K562 (cell line): Measurements from ENCODE around the gene RGS7. TPM values are rescaled to one million over a fixed set of nuclear protein-coding genes. Genes with fewer than 3 reads are reported as not detected.

Experiments used
- ATAC-seq: fragments of 200-7000 bp; cut with Tn5 transposase; 3 replicates; pipeline ENCODE4 v1.9.1; 2020; ENCODE audit warnings: moderate library complexity
- BruUV-seq: library from RNA; stranded (reverse); fragments of 400-500 nt; replicated peaks from 2 replicates; lab custom pipeline; 2021; lab: Mats Ljungman, UMichigan
- CTCF ChIA-PET: fragments of 300-600 bp; formaldehyde crosslinking; extraction: SDS; loops from one replicate; lab custom pipeline; 2021; ENCODE audit warnings: low intra/inter-chr PET ratio; lab: Yijun Ruan, JAX
- POLR2A ChIA-PET: fragments of 300-600, 350-650 bp; sonication (Branson Sonifier 250); formaldehyde crosslinking; extraction: SDS; loops from one replicate; lab custom pipeline; 2021; ENCODE audit warnings: antibody characterized with exemption, inconsistent platforms; lab: Yijun Ruan, JAX
- DNase-seq, 4 experiments: peaks; one replicate each; pipeline versions ENCODE4 v3.0.0 to v3.0.0-alpha.2; 2011 to 2018; ENCODE audit warnings: low spot score in 3 of 4, mixed read lengths in 3 of 4; ENCODE audit errors: extremely low read depth in 1 of 4
- FAIRE-seq: peaks from 2 replicates; lab custom pipeline; 2011; peaks lifted over from hg19 to GRCh38; lab: Jason Lieb, UNC
- H2AFZ ChIP-seq: 2 replicates; pipeline ENCODE4 v1.6.0; 2011; ENCODE audit warnings: low read depth, low read length, control low read depth, inconsistent platforms
- H3K27ac ChIP-seq: fragments of 200-600 bp; 3 replicates; pipeline ENCODE4 v1.8.0; 2011; ENCODE audit warnings: low read depth, mild to moderate bottlenecking, control low read depth, inconsistent platforms, low read length, moderate library complexity, mixed read lengths; ENCODE audit errors: extremely low read depth
- H3K27me3 ChIP-seq, 2 experiments: fragments of 300-600 bp in 1 of 2; 2 replicates in 1 of 2; 3 replicates in 1 of 2; pipeline versions ENCODE4 v1.6.0 to v1.8.0; 2011; ENCODE audit warnings: inconsistent platforms in 2 of 2, low read length in 2 of 2, mild to moderate bottlenecking in 1 of 2, mixed read lengths in 1 of 2, moderate library complexity in 1 of 2; ENCODE audit not compliant: control insufficient read depth in 2 of 2, insufficient read depth in 2 of 2
- H3K36me3 ChIP-seq: fragments of 300-600 bp; 3 replicates; pipeline ENCODE4 v1.8.0; 2011; ENCODE audit warnings: mild to moderate bottlenecking, low read length, inconsistent platforms; ENCODE audit not compliant: control insufficient read depth, insufficient read depth
- H3K4me1 ChIP-seq, 2 experiments: fragments of 200-600 bp in 1 of 2; replicated peaks in 1 of 2; 2 replicates in 1 of 2; 3 replicates in 1 of 2; pipeline versions ENCODE4 v1.5.1 to v1.8.0; 2011; ENCODE audit warnings: inconsistent platforms in 2 of 2, low read length in 2 of 2, mild to moderate bottlenecking in 1 of 2, mixed read lengths in 1 of 2, moderate library complexity in 1 of 2; ENCODE audit not compliant: control insufficient read depth in 2 of 2, insufficient read depth in 2 of 2
- H3K4me2 ChIP-seq: 2 replicates; pipeline ENCODE4 v1.6.1; 2011; ENCODE audit warnings: low read length, control low read depth, inconsistent platforms, mixed read lengths; ENCODE audit not compliant: insufficient read depth
- H3K4me3 ChIP-seq: fragments of 200-600 bp; sonication (generic), shearing (Covaris generic); 2 replicates; pipeline ENCODE4 v1.5.1; 2016; ENCODE audit warnings: control low read depth, inconsistent platforms
- H3K79me2 ChIP-seq: fragments of 200-600 bp; 3 replicates; pipeline ENCODE4 v1.8.0; 2011; ENCODE audit warnings: low read length, inconsistent platforms; ENCODE audit not compliant: control insufficient read depth, insufficient read depth
- H3K9ac ChIP-seq, 2 experiments: 2 replicates each; pipeline versions ENCODE4 v1.6.0 to v1.6.1; 2011; ENCODE audit warnings: low read depth in 2 of 2, low read length in 2 of 2, control low read depth in 1 of 2, inconsistent platforms in 1 of 2, mild to moderate bottlenecking in 1 of 2, mixed read lengths in 1 of 2; ENCODE audit not compliant: insufficient read depth in 1 of 2
- H3K9me1 ChIP-seq: one replicate; pipeline ENCODE4 v1.6.0; 2011; ENCODE audit warnings: inconsistent platforms, mild to moderate bottlenecking, low read length, moderate library complexity; ENCODE audit not compliant: control insufficient read depth, insufficient read depth
- H3K9me3 ChIP-seq: replicated peaks from 2 replicates; pipeline ENCODE4 v1.5.1; 2011; ENCODE audit warnings: low read depth, low read length, inconsistent platforms; ENCODE audit not compliant: control insufficient read depth, insufficient read depth
- H4K20me1 ChIP-seq: replicated peaks from 2 replicates; pipeline ENCODE4 v1.6.1; 2011; ENCODE audit warnings: low read length, inconsistent platforms, mixed read lengths; ENCODE audit not compliant: control insufficient read depth, insufficient read depth
- CAMTA2 ChIP-seq: fragments of 250-450 bp; sonication (Bioruptor Pico); conservative IDR thresholded peaks from 2 replicates; pipeline ENCODE4 v1.5.1; 2022
- DACH1 ChIP-seq: fragments of 450-650 bp; IDR thresholded peaks from 2 replicates; pipeline ENCODE4 v1.6.1; 2018; ENCODE audit not compliant: partially characterized antibody
- HIVEP1 ChIP-seq: fragments of 250-450 bp; sonication (Bioruptor Pico); IDR thresholded peaks from 2 replicates; pipeline ENCODE4 v1.4.0; 2020; ENCODE audit warnings: mild to moderate bottlenecking
- NFRKB ChIP-seq: fragments of 450-650 bp; IDR thresholded peaks from 2 replicates; pipeline ENCODE4 v1.6.1; 2016; ENCODE audit warnings: low read depth
- OTX1 ChIP-seq: fragments of 450-650 bp; formaldehyde crosslinking; IDR thresholded peaks from 2 replicates; pipeline ENCODE4 v1.4.0; 2022; ENCODE audit warnings: mild to moderate bottlenecking
- SIRT6 ChIP-seq: IDR thresholded peaks from one replicate; pipeline ENCODE4 v1.6.1; 2012; ENCODE audit warnings: low read depth, mild to moderate bottlenecking, control low read depth, inconsistent platforms, low read length, moderate library complexity
- SMARCA4 ChIP-seq: fragments of 450-650 bp; IDR thresholded peaks from 2 replicates; pipeline ENCODE4 v1.6.1; 2016
- STAG1 ChIP-seq: sonication (generic); formaldehyde crosslinking; IDR thresholded peaks from 2 replicates; pipeline ENCODE4 v1.5.0; 2020; ENCODE audit warnings: missing genetic modification reagents, borderline replicate concordance
- XRCC4 ChIP-seq: IDR thresholded peaks from one replicate; pipeline ENCODE4 v1.6.1; 2011; ENCODE audit not compliant: insufficient read depth, insufficient read length; ENCODE audit errors: extremely low read depth
- ZNF124 ChIP-seq: sonication (generic); formaldehyde crosslinking; IDR thresholded peaks from 2 replicates; pipeline ENCODE4 v1.8.1; 2022; ENCODE audit warnings: missing genetic modification reagents
- ZNF354B ChIP-seq: fragments of 250-450 bp; sonication (Bioruptor Pico); IDR thresholded peaks from 2 replicates; pipeline ENCODE4 v1.4.0; 2020
- ZNF431 ChIP-seq: sonication (generic); formaldehyde crosslinking; IDR thresholded peaks from 2 replicates; pipeline ENCODE4 v1.8.0; 2022; ENCODE audit warnings: mild to moderate bottlenecking, missing genetic modification reagents
- ZNF668 ChIP-seq: fragments of 250-450 bp; sonication (Bioruptor Pico); IDR thresholded peaks from 2 replicates; pipeline ENCODE4 v1.8.0; 2022; ENCODE audit warnings: mild to moderate bottlenecking, inconsistent platforms
- ZNF695 ChIP-seq: fragments of 450-650 bp; formaldehyde crosslinking; IDR thresholded peaks from 2 replicates; pipeline ENCODE4 v1.4.0; 2020; ENCODE audit warnings: mild to moderate bottlenecking, moderate library complexity
- ZNF764 ChIP-seq: fragments of 250-450 bp; sonication (Bioruptor Pico); IDR thresholded peaks from 2 replicates; pipeline ENCODE4 v1.4.0; 2020; ENCODE audit warnings: low read depth, mild to moderate bottlenecking, moderate library complexity
- WGBS: fragments of 100-300 bp; shearing (Covaris generic); methylation state at CpG from one replicate; pipeline ENCODE4 v1.1.6; 2016; ENCODE audit warnings: low coverage, mixed read lengths; ENCODE audit not compliant: insufficient coverage; ENCODE audit errors: missing lambda C conversion rate; 5-methylcytosine and 5-hydroxymethylcytosine counted together
- in situ Hi-C: fragments of 300-500 bp; cut with MboI; formaldehyde crosslinking; loops from 4 replicates; pipeline ENCODE4 v1.15.0; 2018; ENCODE audit warnings: inconsistent platforms, mixed read lengths
- intact Hi-C: fragments of 100-400 bp; cut with micrococcal nuclease; formaldehyde crosslinking; loops from 2 replicates; pipeline ENCODE4 v1.14.2; 2022
- polyA plus RNA-seq, 8 experiments: library from polyadenylated mRNA; depleted of rRNA in 4 of 8; stranded (reverse) in 5 of 8; unstranded in 3 of 8; fragments of >200 nt; fragmentation: Nextera tagmentation in 2 of 8; fragmentation: Illumina TruSeq in 1 of 8; extraction: Ambion mirVana in 2 of 8; extraction: Trizol in 1 of 8; gene quantifications; 2 replicates each; pipeline versions ENCODE4 v1.2.1 to v1.2.3, GENCODE V29; 2011 to 2014; ENCODE audit warnings: inconsistent platforms in 1 of 8, missing spikeins in 1 of 8
- total RNA-seq, 7 experiments: library from RNA; depleted of rRNA in 6 of 7; stranded (reverse); fragments of >200 nt in 6 of 7; fragmentation: Illumina TruSeq in 2 of 7; extraction: Trizol in 2 of 7; gene quantifications; 2 replicates each; pipeline versions ENCODE4 v1.2.1 to v1.2.3, GENCODE V29; 2011 to 2021; ENCODE audit warnings: low replicate concordance in 1 of 7
- TF ChIP-seq, protein P1 (sequence below): sonication (generic); formaldehyde crosslinking; IDR thresholded peaks from 2 replicates; pipeline ENCODE4 v1.8.0; 2022; ENCODE audit warnings: missing genetic modification reagents, mild to moderate bottlenecking, moderate library complexity, borderline replicate concordance
- TF ChIP-seq, protein P2 (sequence below): fragments of 250-450 bp; sonication (Bioruptor Pico); IDR thresholded peaks from 2 replicates; pipeline ENCODE4 v1.8.0; 2022; ENCODE audit warnings: moderate library complexity, mild to moderate bottlenecking, inconsistent platforms
- TF ChIP-seq, protein P3 (sequence below): fragments of 250-450 bp; sonication (Bioruptor Pico); IDR thresholded peaks from 2 replicates; pipeline ENCODE4 v1.8.0; 2022; ENCODE audit warnings: inconsistent platforms, mild to moderate bottlenecking, moderate library complexity, borderline replicate concordance
- TF ChIP-seq, protein P4 (sequence below): sonication (generic); formaldehyde crosslinking; IDR thresholded peaks from 2 replicates; pipeline ENCODE4 v1.8.1; 2022; ENCODE audit warnings: missing genetic modification reagents
- TF ChIP-seq, protein P5 (sequence below): fragments of 250-450 bp; sonication (Bioruptor Pico); IDR thresholded peaks from 2 replicates; pipeline ENCODE4 v1.9.0; 2021; ENCODE audit warnings: mild to moderate bottlenecking, inconsistent platforms

RGS7 gene
- total and polyA plus RNA-seq, 9 of the 15 experiments (the other 6 are each of a cell fraction or from before 2014, with no cell fraction given): not detected

DNA sequence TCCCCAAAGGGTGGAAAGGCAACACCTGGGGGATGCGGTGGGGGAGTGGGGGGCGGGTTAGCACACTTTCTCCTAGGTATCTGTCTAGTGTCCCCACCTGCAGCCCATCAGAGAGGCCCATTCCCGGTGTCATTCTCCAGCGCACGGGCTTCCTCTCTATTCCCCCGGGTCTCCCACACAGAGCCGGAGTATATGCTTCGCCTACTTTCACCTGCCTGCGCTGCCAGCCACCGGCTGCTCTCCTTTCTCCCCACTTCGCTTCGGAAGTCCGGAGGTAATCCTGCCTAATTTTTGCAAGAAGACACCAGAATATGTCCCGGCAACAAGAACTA, 852 bp downstream of the RGS7 start:
- H3K9ac ChIP-seq: no peak overlapping the region
- TF ChIP-seq, protein P1, sequence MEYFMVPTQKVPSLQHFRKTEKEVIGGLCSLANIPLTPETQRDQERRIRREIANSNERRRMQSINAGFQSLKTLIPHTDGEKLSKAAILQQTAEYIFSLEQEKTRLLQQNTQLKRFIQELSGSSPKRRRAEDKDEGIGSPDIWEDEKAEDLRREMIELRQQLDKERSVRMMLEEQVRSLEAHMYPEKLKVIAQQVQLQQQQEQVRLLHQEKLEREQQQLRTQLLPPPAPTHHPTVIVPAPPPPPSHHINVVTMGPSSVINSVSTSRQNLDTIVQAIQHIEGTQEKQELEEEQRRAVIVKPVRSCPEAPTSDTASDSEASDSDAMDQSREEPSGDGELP (CRISPR knock-in tag): no peak
- TF ChIP-seq, protein P2, sequence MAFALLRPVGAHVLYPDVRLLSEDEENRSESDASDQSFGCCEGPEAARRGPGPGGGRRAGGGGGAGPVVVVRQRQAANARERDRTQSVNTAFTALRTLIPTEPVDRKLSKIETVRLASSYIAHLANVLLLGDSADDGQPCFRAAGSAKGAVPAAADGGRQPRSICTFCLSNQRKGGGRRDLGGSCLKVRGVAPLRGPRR (CRISPR knock-in tag): no peak
- TF ChIP-seq ZNF668 (CRISPR knock-in tag): no peak
- TF ChIP-seq ZNF764: no peak
- TF ChIP-seq, protein P3, sequence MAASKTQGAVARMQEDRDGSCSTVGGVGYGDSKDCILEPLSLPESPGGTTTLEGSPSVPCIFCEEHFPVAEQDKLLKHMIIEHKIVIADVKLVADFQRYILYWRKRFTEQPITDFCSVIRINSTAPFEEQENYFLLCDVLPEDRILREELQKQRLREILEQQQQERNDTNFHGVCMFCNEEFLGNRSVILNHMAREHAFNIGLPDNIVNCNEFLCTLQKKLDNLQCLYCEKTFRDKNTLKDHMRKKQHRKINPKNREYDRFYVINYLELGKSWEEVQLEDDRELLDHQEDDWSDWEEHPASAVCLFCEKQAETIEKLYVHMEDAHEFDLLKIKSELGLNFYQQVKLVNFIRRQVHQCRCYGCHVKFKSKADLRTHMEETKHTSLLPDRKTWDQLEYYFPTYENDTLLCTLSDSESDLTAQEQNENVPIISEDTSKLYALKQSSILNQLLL (CRISPR knock-in tag): no peak
- no peak for TF ChIP-seq ZNF431 (CRISPR knock-in tag)
- TF ChIP-seq NFRKB: no peak
- TF ChIP-seq OTX1 (CRISPR knock-in tag): no peak
- no peak for TF ChIP-seq HIVEP1 (CRISPR knock-in tag)
- TF ChIP-seq ZNF695 (CRISPR knock-in tag): no peak
- TF ChIP-seq ZNF124: no peak
- no peak for TF ChIP-seq DACH1
- no peak for TF ChIP-seq XRCC4
- no peak for TF ChIP-seq CAMTA2 (CRISPR knock-in tag)
- TF ChIP-seq SMARCA4: no peak
- no peak for TF ChIP-seq ZNF354B
- TF ChIP-seq, protein P4, sequence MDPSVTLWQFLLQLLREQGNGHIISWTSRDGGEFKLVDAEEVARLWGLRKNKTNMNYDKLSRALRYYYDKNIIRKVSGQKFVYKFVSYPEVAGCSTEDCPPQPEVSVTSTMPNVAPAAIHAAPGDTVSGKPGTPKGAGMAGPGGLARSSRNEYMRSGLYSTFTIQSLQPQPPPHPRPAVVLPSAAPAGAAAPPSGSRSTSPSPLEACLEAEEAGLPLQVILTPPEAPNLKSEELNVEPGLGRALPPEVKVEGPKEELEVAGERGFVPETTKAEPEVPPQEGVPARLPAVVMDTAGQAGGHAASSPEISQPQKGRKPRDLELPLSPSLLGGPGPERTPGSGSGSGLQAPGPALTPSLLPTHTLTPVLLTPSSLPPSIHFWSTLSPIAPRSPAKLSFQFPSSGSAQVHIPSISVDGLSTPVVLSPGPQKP (CRISPR knock-in tag): no peak
- no peak for TF ChIP-seq SIRT6
- TF ChIP-seq, protein P5, sequence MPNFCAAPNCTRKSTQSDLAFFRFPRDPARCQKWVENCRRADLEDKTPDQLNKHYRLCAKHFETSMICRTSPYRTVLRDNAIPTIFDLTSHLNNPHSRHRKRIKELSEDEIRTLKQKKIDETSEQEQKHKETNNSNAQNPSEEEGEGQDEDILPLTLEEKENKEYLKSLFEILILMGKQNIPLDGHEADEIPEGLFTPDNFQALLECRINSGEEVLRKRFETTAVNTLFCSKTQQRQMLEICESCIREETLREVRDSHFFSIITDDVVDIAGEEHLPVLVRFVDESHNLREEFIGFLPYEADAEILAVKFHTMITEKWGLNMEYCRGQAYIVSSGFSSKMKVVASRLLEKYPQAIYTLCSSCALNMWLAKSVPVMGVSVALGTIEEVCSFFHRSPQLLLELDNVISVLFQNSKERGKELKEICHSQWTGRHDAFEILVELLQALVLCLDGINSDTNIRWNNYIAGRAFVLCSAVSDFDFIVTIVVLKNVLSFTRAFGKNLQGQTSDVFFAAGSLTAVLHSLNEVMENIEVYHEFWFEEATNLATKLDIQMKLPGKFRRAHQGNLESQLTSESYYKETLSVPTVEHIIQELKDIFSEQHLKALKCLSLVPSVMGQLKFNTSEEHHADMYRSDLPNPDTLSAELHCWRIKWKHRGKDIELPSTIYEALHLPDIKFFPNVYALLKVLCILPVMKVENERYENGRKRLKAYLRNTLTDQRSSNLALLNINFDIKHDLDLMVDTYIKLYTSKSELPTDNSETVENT (CRISPR knock-in tag): no peak
- no peak for TF ChIP-seq STAG1 (CRISPR knock-in tag)
- no peaks in the 10 kb centered on the region; the same call in 1 of the 2 replicates for H3K9me3 ChIP-seq
- no peaks in the 10 kb centered on the region for H3K79me2 ChIP-seq
- no peak for DNase-seq
- ChIA-PET CTCF (no interaction called here), POLR2A (no interaction called here)
- in situ Hi-C loops (no loop called here), intact Hi-C loops (no loop called here)
- no peaks in the 10 kb centered on the region for H3K27me3 ChIP-seq
- no peak overlapping the region for H3K27ac ChIP-seq
- no peak overlapping the region for H3K4me2 ChIP-seq
- peaks cover 0 to 6% of the 10 kb centered on the region in 2 experiments; a peak in 1 of 5 replicates for H3K4me1 ChIP-seq
- H4K20me1 ChIP-seq: no peaks in the 10 kb centered on the region
- no peak overlapping the region for H3K4me3 ChIP-seq
- H3K36me3 ChIP-seq: no peaks in the 10 kb centered on the region
- no peaks in the 10 kb centered on the region for H3K9me1 ChIP-seq
- H2AFZ ChIP-seq: no peak overlapping the region
- ATAC-seq: no peak
- WGBS: 6% methylated on average over 13 of the region's 14 CpGs
- BruUV-seq: no TSS peak
- no peak for FAIRE-seq
